ENCODE measurements around the gene SCAMP1. TPM values are rescaled to one million over a fixed set of nuclear protein-coding genes. Genes with fewer than 3 reads are reported as not detected.
"Not testable (repeated sequence)": the region's sequence is repeated elsewhere in the genome, so short reads cannot be mapped to it uniquely, and the experiment has no call there.

SCAMP1 gene
- total RNA-seq, 1 experiment from 2014 or later, result 36.2 TPM

DNA sequence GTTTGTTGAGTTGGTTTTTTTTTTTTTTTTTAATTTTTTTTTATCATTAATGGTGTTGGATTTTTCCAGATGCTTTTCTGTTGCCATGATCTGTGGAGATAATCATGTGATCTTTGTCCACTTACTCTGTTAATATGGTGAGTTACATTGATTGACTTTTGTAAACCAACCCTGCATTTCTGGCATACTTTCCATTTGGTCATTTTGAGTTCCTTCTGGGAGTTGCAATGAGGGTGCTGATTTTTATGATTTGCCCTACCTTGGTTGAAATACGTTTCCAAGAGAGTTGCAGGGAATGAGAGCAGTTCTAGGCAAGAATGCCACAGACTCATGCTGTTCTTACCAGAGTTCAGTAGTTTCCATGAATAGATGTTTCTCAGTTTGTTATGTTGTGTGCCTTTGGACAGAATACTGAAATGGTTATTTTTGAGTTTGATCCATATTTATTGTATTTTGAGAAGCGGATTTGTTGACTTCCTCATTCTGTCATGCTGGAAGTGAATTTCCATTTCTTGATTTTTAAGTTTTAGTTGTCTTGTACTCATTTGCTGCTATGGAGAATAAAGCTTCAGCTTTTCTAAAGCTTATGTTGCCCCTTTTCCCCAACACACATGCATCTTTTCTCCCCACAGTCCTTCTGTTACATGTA, 69.0 kb downstream of the SCAMP1 start:
- DNase-seq (ENCODE audit: low spot score), result no peak

GRCh38 chr5:78430866-78431265, 70.4 kb downstream of the SCAMP1 start:
- no peak for DNase-seq (ENCODE audit: low spot score)

GRCh38 chr5:78433972-78434371, 73.6 kb downstream of the SCAMP1 start:
- DNase-seq (ENCODE audit: low spot score), result no peak

DNA sequence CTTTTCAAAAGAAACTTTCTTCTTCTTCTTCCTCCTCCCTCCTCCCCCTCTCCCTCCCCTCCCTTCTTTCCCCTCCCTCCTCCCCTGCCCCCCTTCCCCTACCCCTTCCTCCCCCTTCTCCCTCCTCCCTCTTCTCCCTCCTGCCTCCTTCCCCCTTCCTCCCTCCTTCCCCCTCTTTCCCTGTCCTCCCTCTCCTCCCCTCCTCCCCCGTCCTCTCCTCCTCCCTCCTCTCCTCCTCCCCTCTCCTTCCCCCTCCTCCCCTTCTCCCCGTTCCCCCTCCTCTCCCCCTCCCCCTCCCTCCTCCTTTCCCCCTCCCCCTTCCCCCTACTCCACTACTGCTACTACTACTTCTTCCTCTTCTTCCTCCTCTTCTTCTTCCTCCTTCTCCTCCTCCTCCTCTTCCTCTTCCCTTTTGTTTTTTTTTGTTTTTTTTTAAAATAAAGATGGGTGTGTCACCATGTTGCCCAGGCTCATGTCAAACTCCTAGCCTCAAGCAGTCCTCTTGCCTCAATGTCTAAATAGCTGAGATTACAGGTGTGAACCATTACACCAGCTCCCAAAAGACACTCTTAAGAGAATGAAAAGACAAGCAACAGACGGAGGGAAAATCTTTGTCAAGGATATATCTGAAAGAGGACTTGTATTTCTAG, 87.5 kb downstream of the SCAMP1 start:
- DNase-seq (ENCODE audit: low spot score), result no peak

- no peak for DNase-seq (ENCODE audit: low spot score)
Observed at GRCh38 chr5:78449103-78449502, 88.7 kb downstream of the SCAMP1 start.

DNA sequence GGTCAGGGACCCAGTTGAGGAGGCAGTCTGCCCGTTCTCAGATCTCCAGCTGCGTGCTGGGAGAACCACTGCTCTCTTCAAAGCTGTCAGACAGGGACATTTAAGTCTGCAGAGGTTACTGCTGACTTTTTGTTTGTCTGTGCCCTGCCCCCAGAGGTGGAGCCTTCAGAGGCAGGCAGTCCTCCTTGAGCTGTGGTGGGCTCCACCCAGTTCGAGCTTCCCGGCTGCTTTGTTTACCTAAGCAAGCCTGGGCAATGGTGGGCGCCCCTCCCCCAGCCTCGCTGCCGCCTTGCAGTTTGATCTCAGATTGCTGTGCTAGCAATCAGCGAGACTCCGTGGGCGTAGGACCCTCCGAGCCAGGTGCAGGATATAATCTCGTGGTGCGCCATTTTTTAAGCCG, 97.1 kb downstream of the SCAMP1 start:
- DNase-seq (ENCODE audit: low spot score), result not testable (repeated sequence)

GRCh38 chr5:78458843-78459242, 98.4 kb downstream of the SCAMP1 start:
- DNase-seq (ENCODE audit: low spot score), result no peak

DNA sequence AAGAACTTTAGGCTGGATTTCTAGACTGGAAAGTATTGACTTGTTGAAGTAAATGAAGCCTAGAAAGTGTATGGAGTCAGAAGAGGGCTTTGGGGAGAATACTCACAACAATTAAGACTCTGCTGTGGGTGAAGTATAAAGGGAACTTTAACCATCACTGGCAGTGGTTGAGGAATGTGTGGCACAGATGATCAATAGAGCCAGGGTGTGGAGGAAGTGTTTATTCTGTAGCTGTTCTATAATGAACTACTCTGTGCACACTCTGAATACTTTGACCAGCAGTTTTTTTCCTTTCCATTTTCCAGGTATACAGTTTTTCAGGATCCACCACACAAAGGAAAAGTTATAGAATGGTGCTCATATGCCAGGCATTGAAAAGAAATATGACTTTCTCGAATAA, 106.7 kb downstream of the SCAMP1 start:
- no peak for DNase-seq (ENCODE audit: low spot score)

GRCh38 chr5:78467752-78468357, 107.4 kb downstream of the SCAMP1 start:
- peak; percentile 56 for DNase-seq (ENCODE audit: low spot score)

GRCh38 chr5:78471896-78472295, 111.5 kb downstream of the SCAMP1 start:
- DNase-seq (ENCODE audit: low spot score), result no peak

- no peak for DNase-seq (ENCODE audit: low spot score)
Observed at GRCh38 chr5:78472469-78473106, 112.2 kb downstream of the SCAMP1 start.

GRCh38 chr5:78473751-78474150, 113.3 kb downstream of the SCAMP1 start:
- no peak for DNase-seq (ENCODE audit: low spot score)

GRCh38 chr5:78475370-78475769, 115.0 kb downstream of the SCAMP1 start:
- no peak for DNase-seq (ENCODE audit: low spot score)

DNA sequence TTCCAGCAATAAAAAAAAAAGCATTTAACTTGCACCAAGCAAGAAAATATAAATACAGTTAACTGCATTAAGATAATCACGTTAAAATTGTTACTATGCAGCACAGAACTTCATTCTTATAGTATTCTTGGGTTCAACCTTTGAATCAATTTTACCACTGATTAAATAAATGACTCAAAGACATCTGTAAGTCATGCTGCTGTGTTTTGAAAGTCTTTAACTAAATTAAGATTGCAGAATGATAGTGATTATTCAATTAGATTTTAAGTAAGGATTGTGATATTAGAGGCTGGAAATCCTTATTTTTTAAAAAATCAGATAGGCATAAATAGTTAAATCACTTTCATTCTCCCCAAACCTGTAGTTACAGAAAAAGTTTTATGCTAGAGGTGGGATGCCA, 116.4 kb downstream of the SCAMP1 start:
- DNase-seq (ENCODE audit: low spot score), result no peak

- no peak for DNase-seq (ENCODE audit: low spot score)
Observed at GRCh38 chr5:78482948-78483347, 122.5 kb downstream of the SCAMP1 start.

GRCh38 chr5:78483809-78484521, 123.5 kb downstream of the SCAMP1 start:
- no peak for DNase-seq (ENCODE audit: low spot score)

DNA sequence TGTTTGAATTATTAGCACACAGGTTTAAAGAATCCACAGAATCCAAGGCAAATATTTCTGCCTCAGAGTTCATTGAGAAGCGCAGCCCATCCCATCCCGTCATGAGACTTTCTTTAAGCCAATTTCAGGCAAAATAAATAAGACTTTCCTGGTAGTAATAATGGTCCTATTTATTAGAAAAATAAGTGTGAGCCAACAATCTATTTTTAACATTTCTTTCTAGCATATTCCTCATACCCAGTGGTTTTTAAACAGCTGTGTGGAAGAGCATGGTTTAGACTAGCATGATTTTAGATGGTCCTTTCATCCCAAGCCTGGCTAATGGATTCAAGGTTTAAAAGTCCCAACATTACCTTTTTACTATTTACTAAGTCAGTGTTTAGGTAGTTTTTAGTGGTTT, 125.8 kb downstream of the SCAMP1 start:
- DNase-seq (ENCODE audit: low spot score), result no peak

GRCh38 chr5:78487846-78488245, 127.4 kb downstream of the SCAMP1 start:
- no peak for DNase-seq (ENCODE audit: low spot score)

GRCh38 chr5:78490709-78491485, 130.5 kb downstream of the SCAMP1 start:
- no peak for DNase-seq (ENCODE audit: low spot score)

GRCh38 chr5:78492224-78492623, 131.8 kb downstream of the SCAMP1 start:
- no peak for DNase-seq (ENCODE audit: low spot score)

GRCh38 chr5:78492650-78493049, 132.2 kb downstream of the SCAMP1 start:
- DNase-seq (ENCODE audit: low spot score), result no peak

Measured in H4 (cell line).